SH-SY5Y (cell line): ENCODE data around the gene HOOK2.

Source experiments
- GATA2 ChIP-seq: IDR thresholded peaks from 2 replicates; pipeline ENCODE4 v1.6.1; 2011; ENCODE audit warnings: mild to moderate bottlenecking, low read depth, low read length
- GATA3 ChIP-seq: IDR thresholded peaks from 2 replicates; pipeline ENCODE4 v1.6.1; 2011; ENCODE audit warnings: low read depth, mild to moderate bottlenecking, low read length, moderate library complexity

DNA sequence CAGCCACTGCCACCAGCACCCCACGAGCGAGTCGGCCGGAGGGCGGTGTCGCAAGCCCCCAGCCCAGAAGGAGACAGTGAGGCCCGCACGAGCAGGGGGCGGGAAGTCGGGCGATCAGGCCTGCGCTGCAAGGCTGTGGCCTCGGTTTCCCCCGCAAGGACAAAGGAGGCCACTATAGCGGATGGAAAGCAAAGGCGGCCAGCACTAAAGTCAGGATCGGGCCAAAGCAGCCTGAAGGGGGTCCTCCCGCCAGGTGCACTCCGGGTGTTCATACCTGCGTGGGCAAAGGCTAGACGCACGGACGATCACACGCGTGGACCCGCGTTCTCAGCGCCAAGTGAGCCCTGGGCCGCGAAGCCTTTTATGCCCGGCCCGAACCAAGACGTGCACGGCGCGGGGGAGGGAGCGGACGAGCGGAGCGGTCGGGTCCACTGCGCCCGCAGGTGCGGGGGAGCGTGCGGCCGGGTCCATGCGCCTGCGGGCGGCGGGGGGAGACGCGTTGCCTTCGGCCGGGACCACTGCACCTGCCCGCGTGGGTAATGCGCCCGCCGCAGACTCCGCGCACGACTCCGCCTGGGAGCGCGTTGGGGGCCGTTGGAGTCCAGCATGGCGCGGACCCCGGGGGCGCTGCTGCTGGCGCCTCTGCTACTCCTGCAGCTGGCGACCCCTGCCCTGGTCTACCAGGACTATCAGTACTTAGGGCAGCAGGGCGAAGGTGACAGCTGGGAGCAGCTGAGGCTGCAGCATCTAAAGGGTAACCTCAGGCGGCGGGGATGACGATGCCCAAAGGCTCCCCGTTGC lies 26.3 kb upstream of the HOOK2 start, which contains the start of the genes PRDX2 and THSD8:
- TF ChIP-seq GATA2 (no peak), GATA3 (no peak)
